ENCODE results near the gene TJP2. TPM values are rescaled to one million over a fixed set of nuclear protein-coding genes. Genes with fewer than 3 reads are reported as not detected.

The TJP2 gene
- total RNA-seq, 4 donors from 2014 or later = 137 to 191 (median 167) TPM

DNA sequence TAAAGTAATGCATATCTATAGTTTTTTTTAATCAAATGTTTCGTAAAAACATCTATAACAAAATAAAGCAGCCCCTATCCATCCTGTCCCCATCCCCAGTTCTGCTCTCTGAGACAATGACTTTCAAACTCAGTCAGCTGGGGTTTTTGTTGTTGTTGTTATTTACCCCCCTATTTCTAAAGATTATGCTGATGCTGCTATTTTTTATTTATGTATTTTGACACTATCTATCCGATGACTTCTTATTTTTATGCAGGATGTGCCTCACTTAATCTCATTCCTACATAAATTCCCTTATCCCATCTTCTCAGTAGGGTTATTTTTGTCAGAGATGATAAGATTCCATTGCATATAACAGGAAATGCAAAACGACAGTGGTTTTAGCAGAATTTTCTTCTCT lies 105.7 kb downstream of the TJP2 start:
- intact Hi-C loops (cut with DNase I; ENCODE audit: low total_unique reads) = no loop called here
- no peak for DNase-seq (ENCODE audit: low spot score in 2 of 2)
- WGBS, 2 donors = 29 to 46% methylated on average over 3 of the region's 3 CpGs
- no peak overlapping the region for H3K4me3 ChIP-seq (ENCODE audit: low read depth, poor library complexity, severe bottlenecking)
- TF ChIP-seq, protein P1, sequence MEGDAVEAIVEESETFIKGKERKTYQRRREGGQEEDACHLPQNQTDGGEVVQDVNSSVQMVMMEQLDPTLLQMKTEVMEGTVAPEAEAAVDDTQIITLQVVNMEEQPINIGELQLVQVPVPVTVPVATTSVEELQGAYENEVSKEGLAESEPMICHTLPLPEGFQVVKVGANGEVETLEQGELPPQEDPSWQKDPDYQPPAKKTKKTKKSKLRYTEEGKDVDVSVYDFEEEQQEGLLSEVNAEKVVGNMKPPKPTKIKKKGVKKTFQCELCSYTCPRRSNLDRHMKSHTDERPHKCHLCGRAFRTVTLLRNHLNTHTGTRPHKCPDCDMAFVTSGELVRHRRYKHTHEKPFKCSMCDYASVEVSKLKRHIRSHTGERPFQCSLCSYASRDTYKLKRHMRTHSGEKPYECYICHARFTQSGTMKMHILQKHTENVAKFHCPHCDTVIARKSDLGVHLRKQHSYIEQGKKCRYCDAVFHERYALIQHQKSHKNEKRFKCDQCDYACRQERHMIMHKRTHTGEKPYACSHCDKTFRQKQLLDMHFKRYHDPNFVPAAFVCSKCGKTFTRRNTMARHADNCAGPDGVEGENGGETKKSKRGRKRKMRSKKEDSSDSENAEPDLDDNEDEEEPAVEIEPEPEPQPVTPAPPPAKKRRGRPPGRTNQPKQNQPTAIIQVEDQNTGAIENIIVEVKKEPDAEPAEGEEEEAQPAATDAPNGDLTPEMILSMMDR (IDR thresholded peaks at IDR 0.05) = no peak
- TF ChIP-seq POLR2A (IDR thresholded peaks at IDR 0.05) = no peak

DNA sequence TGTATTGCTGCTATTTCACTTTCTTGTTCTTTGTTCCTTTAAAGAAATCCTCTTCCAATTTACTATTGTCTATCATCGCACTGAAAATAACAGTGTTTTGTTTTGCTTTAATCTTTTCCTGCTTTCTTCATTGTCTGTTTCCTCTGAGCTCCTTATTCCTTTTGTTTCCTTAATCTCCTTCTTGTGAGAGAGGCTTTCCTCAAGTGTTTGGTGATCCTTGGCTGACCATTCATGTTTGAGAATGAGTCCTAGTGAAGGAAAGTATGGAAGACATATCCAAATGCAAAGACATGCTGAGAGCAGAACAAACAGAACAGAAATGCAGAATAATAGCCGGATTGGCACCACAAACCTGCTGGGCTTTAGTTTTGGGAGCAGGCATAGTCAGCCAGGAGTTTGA lies 108.9 kb downstream of the TJP2 start:
- TF ChIP-seq, protein P1 (IDR thresholded peaks at IDR 0.05) = no peak
- TF ChIP-seq POLR2A (IDR thresholded peaks at IDR 0.05) = no peak
- no peak overlapping the region for H3K4me3 ChIP-seq (ENCODE audit: low read depth, poor library complexity, severe bottlenecking)
- no peak for DNase-seq (ENCODE audit: low spot score in 2 of 2)
- 82 to 85% methylated on average over 2 of the region's 2 CpGs for WGBS, 2 donors
- intact Hi-C loops (cut with DNase I; ENCODE audit: low total_unique reads) = no loop called here

DNA sequence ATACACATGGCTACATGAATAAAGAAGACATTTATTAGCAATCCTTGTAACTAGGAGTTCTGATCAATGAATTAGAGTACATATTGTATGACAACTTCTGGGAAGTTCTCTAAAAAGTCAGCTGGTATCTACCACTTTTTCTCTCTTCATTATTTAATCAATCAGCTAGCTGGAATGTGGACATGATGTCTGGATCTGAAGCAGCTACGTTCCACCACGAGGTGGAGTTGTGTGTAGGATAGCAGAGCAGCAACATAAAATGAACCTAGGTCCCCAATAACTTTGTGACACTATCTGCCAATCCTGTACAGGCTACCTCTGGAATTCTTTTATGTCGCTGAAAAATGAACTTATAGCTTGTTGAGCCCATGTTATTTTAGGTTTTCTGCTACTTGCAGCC lies 118.0 kb downstream of the TJP2 start:
- no peak for DNase-seq (ENCODE audit: low spot score in 2 of 2)
- H3K4me3 ChIP-seq (ENCODE audit: low read depth, poor library complexity, severe bottlenecking) = no peak overlapping the region
- TF ChIP-seq, protein P1 (IDR thresholded peaks at IDR 0.05) = no peak
- no peak for TF ChIP-seq POLR2A (IDR thresholded peaks at IDR 0.05)
- intact Hi-C loops (cut with DNase I; ENCODE audit: low total_unique reads) = no loop called here
- 92% methylated on average over 3 of the region's 3 CpGs for WGBS, 2 donors

DNA sequence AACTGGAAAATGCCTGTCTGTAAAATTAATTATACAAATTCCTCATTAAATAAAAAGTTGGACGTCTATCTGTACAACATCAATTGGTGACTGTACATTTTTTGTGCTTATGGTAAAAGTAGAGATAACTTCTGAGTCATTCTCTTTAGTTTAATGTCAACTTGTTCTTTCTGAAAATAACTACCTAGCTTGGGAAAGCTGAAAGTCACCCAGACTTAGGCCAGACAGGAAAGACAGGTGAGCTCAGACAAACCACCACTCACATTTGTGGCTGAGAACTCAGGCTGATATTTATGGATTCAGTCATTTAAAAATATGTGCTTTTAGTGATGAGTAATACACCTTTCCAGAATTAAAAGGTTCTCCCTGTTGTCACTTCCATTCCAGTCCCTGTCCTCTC lies 119.1 kb downstream of the TJP2 start:
- no peak for DNase-seq (ENCODE audit: low spot score in 2 of 2)
- intact Hi-C loops (cut with DNase I; ENCODE audit: low total_unique reads) = no loop called here
- 38 to 48% methylated on average over 1 of the region's 1 CpG for WGBS, 2 donors
- no peak for TF ChIP-seq POLR2A (IDR thresholded peaks at IDR 0.05)
- TF ChIP-seq, protein P1 (IDR thresholded peaks at IDR 0.05) = no peak
- H3K4me3 ChIP-seq (ENCODE audit: low read depth, poor library complexity, severe bottlenecking) = no peak overlapping the region

DNA sequence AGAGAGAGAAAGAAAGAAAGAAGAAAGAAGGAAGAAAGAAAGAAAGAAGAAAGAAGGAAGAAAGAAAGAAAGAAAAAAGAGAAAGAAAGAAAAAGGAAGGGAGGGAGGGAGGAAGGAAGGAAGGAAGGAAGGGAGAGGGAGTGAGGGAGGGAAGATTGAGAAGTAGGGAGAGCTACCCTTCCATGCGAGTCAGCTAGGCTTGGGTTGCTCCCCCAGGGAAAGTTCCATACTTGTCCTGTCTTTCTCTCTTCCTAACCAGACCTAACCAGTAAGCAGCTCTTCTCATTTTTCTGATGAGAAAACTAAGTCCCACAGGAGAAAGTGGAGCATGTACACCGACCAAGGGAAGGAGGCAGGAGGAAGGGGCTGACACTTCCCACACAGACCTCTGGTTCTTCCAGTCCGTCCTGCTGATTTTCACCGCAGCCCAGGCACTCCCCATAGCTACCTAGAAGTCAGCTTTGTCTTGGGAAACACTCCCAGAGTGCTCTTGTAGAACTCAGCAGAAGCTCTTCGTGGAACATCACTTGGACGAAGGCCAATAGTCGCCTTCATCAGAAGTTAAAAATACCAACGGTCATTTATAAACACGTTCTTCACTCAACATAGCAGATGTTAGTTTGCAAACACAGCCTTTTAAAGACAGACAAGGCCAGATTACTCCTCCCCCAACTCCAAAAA lies 121.9 kb downstream of the TJP2 start:
- 44 to 57% methylated on average over 9 of the region's 9 CpGs for WGBS, 2 donors
- DNase-seq (ENCODE audit: low spot score in 2 of 2) = no peak
- no peak overlapping the region for H3K4me3 ChIP-seq (ENCODE audit: low read depth, poor library complexity, severe bottlenecking)
- TF ChIP-seq, protein P1 (IDR thresholded peaks at IDR 0.05) = no peak
- intact Hi-C loops (cut with DNase I; ENCODE audit: low total_unique reads) = no loop called here

All from lower leg skin (tissue), 4 donors.